Right lobe of liver (tissue), 6 donors: ENCODE measurements around the gene CCL14. TPM values are rescaled to one million over a fixed set of nuclear protein-coding genes. Genes with fewer than 3 reads are reported as not detected.

Experiments
- ATAC-seq, 4 donors: fragments of 200-7000 bp; cut with Tn5 transposase; one replicate each; pipeline ENCODE4 v1.9.1; 2020; ENCODE audit warnings: mild to moderate bottlenecking in 4 of 4, moderate library complexity in 4 of 4
- DNase-seq, 3 donors: peaks; one replicate each; pipeline ENCODE4 v3.0.0-alpha.2; 2020
- H3K27ac ChIP-seq, 3 donors: fragments of 200-600 bp; one replicate each; pipeline ENCODE4 v1.8.0; 2022
- H3K27me3 ChIP-seq, 2 donors: fragments of 200-600 bp; one replicate each; pipeline ENCODE4 v1.8.0; 2022
- H3K36me3 ChIP-seq, 4 donors: fragments of 200-600 bp; sonication (generic) in 1 of 4; one replicate each; pipeline versions ENCODE4 v1.5.1 to v1.8.0; 2017 to 2022; ENCODE audit warnings: control low read depth in 1 of 4
- H3K4me1 ChIP-seq, 4 donors: fragments of 200-600 bp; sonication (generic) in 1 of 4; one replicate each; pipeline versions ENCODE4 v1.5.1 to v1.8.0; 2017 to 2022; ENCODE audit warnings: control low read depth in 1 of 4
- H3K4me3 ChIP-seq, 3 donors: fragments of 200-600 bp; one replicate each; pipeline ENCODE4 v1.8.0; 2022
- H3K9me3 ChIP-seq, 4 donors: fragments of 200-600 bp; sonication (generic) in 1 of 4; one replicate each; pipeline versions ENCODE4 v1.5.1 to v1.8.0; 2017 to 2022; ENCODE audit warnings: control low read depth in 1 of 4
- CTCF ChIP-seq, 4 donors: fragments of 200-600 bp in 3 of 4; fragments of 450-650 bp in 1 of 4; IDR thresholded peaks; one replicate each; pipeline versions ENCODE4 v1.5.1 to v1.8.0; 2016 to 2022; ENCODE audit warnings: antibody characterized with exemption in 4 of 4, mild to moderate bottlenecking in 2 of 4
- POLR2A ChIP-seq: fragments of 450-650 bp; IDR thresholded peaks from one replicate; pipeline ENCODE4 v1.6.1; 2017; ENCODE audit warnings: antibody characterized with exemption, mild to moderate bottlenecking
- WGBS: methylation state at CpG from one replicate; pipeline ENCODE4 v1.1.6; 2018; ENCODE audit warnings: low coverage, low lambda C conversion rate; ENCODE audit not compliant: insufficient coverage; ENCODE audit errors: missing lambda C conversion rate; 5-methylcytosine and 5-hydroxymethylcytosine counted together
- intact Hi-C, 2 donors: fragments of 100-400 bp; cut with DNase I; formaldehyde crosslinking; loops; one replicate each; pipeline versions ENCODE4 v1.11.2 to v1.14.1; 2022
- total RNA-seq, 6 experiments: library from RNA; depleted of rRNA in 2 of 6; stranded (reverse); fragments of >200 nt in 2 of 6; fragmentation: NEBNext Ultra II Directional in 3 of 6; extraction: Animal tissue kit (Norgen Biotek cat#: 25700) in 3 of 6; gene quantifications; one replicate each; pipeline versions ENCODE4 v1.1.0 to v1.2.4, GENCODE V29; 2016 to 2023
- donor health status: DM: no; HTN: yes; CAD: no.
- donor health status: DM: no; HTN: no; CAD: no.
- donor health status: DM: no; HTN: no; CAD: no.
- donor health status: DM: no; HTN: yes; CAD: no.
- donor health status: DM: no; HTN: yes; CAD: no.

Gene CCL14
- total RNA-seq, 6 experiments from 2014 or later = 8.9 to 130 (median 30.7) TPM

- Histone ChIP-seq H3K4me1 (peaks cover 0 to 42% (median 20%) of the 10 kb centered on the region in 4 donors), H3K27ac (no peak overlapping the region), H3K9me3 (no peaks in the 10 kb centered on the region), H3K36me3 (no peaks in the 10 kb centered on the region), H3K27me3 (no peaks in the 10 kb centered on the region), H3K4me3 (no peak overlapping the region)
- no peak for TF ChIP-seq POLR2A
- no peak for TF ChIP-seq CTCF (IDR thresholded peaks at IDR 0.05)
- DNase-seq = no peak
- 37% methylated on average over 10 of the region's 10 CpGs for WGBS
- ATAC-seq = no peak
- intact Hi-C loops = loop anchor here in 1 of 2 donors (5.0 kb wide), 1 partner anchor 179 kb away; no protein-coding TSS in a partner anchor
These were observed 17.9 kb downstream of the CCL14 start for GRCh38 chr17:35968520-35969054.

- no peak for ATAC-seq
- intact Hi-C loops = loop anchor here in 1 of 2 donors (5.0 kb wide), 1 partner anchor 182 kb away; no protein-coding TSS in a partner anchor
- WGBS = 88% methylated on average over 7 of the region's 7 CpGs
- Histone ChIP-seq H3K9me3 (no peaks in the 10 kb centered on the region), H3K4me1 (peaks cover 0 to 11% (median 7%) of the 10 kb centered on the region in 4 donors), H3K4me3 (no peak overlapping the region), H3K27me3 (no peaks in the 10 kb centered on the region), H3K27ac (no peak overlapping the region), H3K36me3 (no peaks in the 10 kb centered on the region)
- no peak for TF ChIP-seq CTCF (IDR thresholded peaks at IDR 0.05)
- no peak for TF ChIP-seq POLR2A
- no peak for DNase-seq
These were observed 21.3 kb downstream of the CCL14 start for GRCh38 chr17:35965272-35965671.

DNA sequence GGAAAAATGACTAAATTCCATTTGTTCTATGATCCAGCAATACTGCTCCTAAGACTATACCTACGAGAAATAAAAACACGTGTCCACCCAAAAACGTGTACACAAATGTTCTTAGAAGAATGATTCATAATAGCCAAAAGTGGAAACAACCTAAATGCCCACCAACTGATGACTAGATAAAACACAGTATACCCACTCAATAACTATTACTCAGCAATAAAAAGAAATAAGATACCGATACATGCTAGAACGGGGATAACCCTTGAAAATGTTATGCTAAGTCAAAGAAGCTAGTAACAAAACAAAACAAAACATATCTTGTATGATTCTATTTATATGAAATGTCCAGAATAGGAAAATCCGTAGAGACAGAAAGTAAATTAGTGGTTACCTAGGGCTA is 22.9 kb downstream of the CCL14 start:
- intact Hi-C loops = no loop called here
- Histone ChIP-seq H3K4me3 (no peak overlapping the region), H3K9me3 (no peaks in the 10 kb centered on the region), H3K27ac (no peak overlapping the region), H3K27me3 (no peaks in the 10 kb centered on the region), H3K4me1 (peaks cover 0 to 1% (median 0%) of the 10 kb centered on the region in 4 donors), H3K36me3 (no peaks in the 10 kb centered on the region)
- 84% methylated on average over 6 of the region's 6 CpGs for WGBS
- TF ChIP-seq CTCF (IDR thresholded peaks at IDR 0.05) (no peak), POLR2A (no peak)
- DNase-seq (no peak), ATAC-seq (no peak)

- Histone ChIP-seq H3K27me3 (no peaks in the 10 kb centered on the region), H3K27ac (no peak overlapping the region), H3K36me3 (no peaks in the 10 kb centered on the region), H3K9me3 (no peaks in the 10 kb centered on the region), H3K4me3 (no peak overlapping the region), H3K4me1 (no peaks in the 10 kb centered on the region)
- TF ChIP-seq CTCF (IDR thresholded peaks at IDR 0.05) (no peak), POLR2A (no peak)
- intact Hi-C loops = no loop called here
- ATAC-seq = no peak
- 52% methylated on average over 3 of the region's 7 CpGs for WGBS
- no peak for DNase-seq
These were observed 32.8 kb downstream of the CCL14 start for GRCh38 chr17:35953720-35954119.
